ENCODE data around the gene PER2.

PER2 gene

GRCh38 chr2:238225121-238225520 lies 63.3 kb downstream of the PER2 start:
- Histone ChIP-seq H3K36me3 (ENCODE audit: control insufficient read depth in 2 of 2, insufficient read depth in 2 of 2, low read length in 2 of 2) (no peaks in the 10 kb centered on the region), H3K4me3 (ENCODE audit: low read length in 2 of 2) (no peak overlapping the region), H3K9ac (ENCODE audit: low read length in 2 of 2) (no peak overlapping the region), H3K4me1 (ENCODE audit: control insufficient read depth, insufficient read depth, low read length) (peaks cover 30% of the 10 kb centered on the region), H3K27ac (ENCODE audit: low read length) (no peak overlapping the region), H3K9me3 (ENCODE audit: control insufficient read depth in 2 of 2, low read length in 2 of 2) (no peaks in the 10 kb centered on the region), H3K27me3 (ENCODE audit: control insufficient read depth in 1 of 2, insufficient read depth in 2 of 2, low read length in 2 of 2) (no peaks in the 10 kb centered on the region)

DNA sequence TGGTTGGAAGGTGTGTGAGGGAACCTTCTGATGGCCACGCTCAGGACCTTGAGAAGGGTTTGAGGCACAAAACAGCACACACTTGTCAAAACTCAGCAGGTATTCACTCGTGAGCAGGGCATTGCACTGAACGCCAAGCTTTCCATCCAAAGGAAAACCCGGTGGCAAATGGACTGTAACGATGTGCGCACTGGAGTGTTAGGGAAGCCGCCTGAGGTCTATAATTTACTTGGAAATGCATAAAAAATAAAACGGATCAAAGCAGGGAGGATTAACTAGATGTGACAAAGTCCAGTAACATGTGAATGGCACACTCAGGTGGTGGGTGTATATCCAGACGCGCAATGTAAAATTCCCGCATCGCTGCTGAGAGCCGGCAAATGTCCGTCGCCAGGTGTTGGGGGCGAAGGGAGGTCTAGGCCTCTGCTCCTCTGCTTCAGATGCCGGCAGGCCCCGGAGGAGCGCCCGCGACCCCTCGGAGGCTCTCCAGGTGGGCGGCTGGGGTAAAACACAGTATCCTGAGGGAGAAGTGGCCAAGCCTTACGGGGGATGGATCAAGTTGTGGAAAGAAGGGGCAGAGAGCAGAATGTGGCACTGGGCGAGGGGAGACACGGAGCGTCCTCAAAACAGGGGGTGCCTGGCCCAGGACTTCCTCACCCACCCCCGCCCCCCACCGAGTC lies 63.9 kb downstream of the PER2 start:
- no peak overlapping the region for H3K4me3 ChIP-seq (ENCODE audit: low read length in 2 of 2)
- H3K4me1 ChIP-seq (ENCODE audit: control insufficient read depth, insufficient read depth, low read length): peaks cover 28% of the 10 kb centered on the region
- H3K9ac ChIP-seq (ENCODE audit: low read length in 2 of 2): no peak overlapping the region
- H3K9me3 ChIP-seq (ENCODE audit: control insufficient read depth in 2 of 2, low read length in 2 of 2): no peaks in the 10 kb centered on the region
- no peaks in the 10 kb centered on the region for H3K36me3 ChIP-seq (ENCODE audit: control insufficient read depth in 2 of 2, insufficient read depth in 2 of 2, low read length in 2 of 2)
- H3K27me3 ChIP-seq (ENCODE audit: control insufficient read depth in 1 of 2, insufficient read depth in 2 of 2, low read length in 2 of 2): no peaks in the 10 kb centered on the region
- H3K27ac ChIP-seq (ENCODE audit: low read length): no peak overlapping the region

GRCh38 chr2:238220892-238221521 lies 67.4 kb downstream of the PER2 start:
- Histone ChIP-seq H3K27me3 (ENCODE audit: control insufficient read depth in 1 of 2, insufficient read depth in 2 of 2, low read length in 2 of 2) (no peaks in the 10 kb centered on the region), H3K4me1 (ENCODE audit: control insufficient read depth, insufficient read depth, low read length) (peaks cover 12% of the 10 kb centered on the region), H3K4me3 (ENCODE audit: low read length in 2 of 2) (peak overlapping the region in 1 of 2 donors; percentile 47), H3K36me3 (ENCODE audit: control insufficient read depth in 2 of 2, insufficient read depth in 2 of 2, low read length in 2 of 2) (no peaks in the 10 kb centered on the region), H3K9me3 (ENCODE audit: control insufficient read depth in 2 of 2, low read length in 2 of 2) (no peaks in the 10 kb centered on the region), H3K9ac (ENCODE audit: low read length in 2 of 2) (no peak overlapping the region), H3K27ac (ENCODE audit: low read length) (peak overlapping the region; percentile 24)

GRCh38 chr2:238220274-238220891 lies 68.0 kb downstream of the PER2 start:
- H3K9ac ChIP-seq (ENCODE audit: low read length in 2 of 2): no peak overlapping the region
- no peaks in the 10 kb centered on the region for H3K9me3 ChIP-seq (ENCODE audit: control insufficient read depth in 2 of 2, low read length in 2 of 2)
- H3K4me3 ChIP-seq (ENCODE audit: low read length in 2 of 2): no peak overlapping the region

DNA sequence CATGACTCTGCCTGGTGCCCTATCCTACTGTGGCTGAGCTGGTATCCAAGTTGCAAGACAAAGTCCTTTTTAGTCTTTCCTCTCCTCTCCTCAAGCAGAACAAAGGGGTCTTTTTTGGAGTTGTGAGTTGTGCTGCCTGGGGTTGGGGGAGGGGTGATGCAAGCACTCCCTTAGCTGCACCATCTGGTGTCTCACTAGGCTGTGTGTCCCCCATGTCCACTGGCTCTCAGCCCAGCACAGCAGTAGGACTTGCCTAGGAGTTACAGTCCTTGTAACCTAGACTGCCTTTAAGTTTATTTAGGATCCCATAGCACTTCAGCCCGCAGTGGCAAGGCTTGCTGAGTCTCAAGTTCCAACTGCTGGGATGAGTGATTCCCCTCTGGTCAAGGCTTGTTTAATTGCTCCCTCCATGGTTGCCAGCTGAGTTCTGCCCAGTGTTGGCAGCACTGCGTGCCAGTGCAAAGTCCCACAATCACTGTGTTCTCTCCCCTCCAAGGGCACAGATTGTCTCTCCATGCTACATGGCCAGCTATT lies 71.7 kb downstream of the PER2 start:
- Histone ChIP-seq H3K9ac (ENCODE audit: low read length in 2 of 2) (no peak overlapping the region), H3K27ac (ENCODE audit: low read length) (no peak overlapping the region)

More at GRCh38 chr2:238220274-238220891, 68.0 kb downstream of the PER2 start:
- H3K27ac ChIP-seq (ENCODE audit: low read length): peak overlapping the region; percentile 24
- peaks cover 6% of the 10 kb centered on the region for H3K4me1 ChIP-seq (ENCODE audit: control insufficient read depth, insufficient read depth, low read length)
- no peaks in the 10 kb centered on the region for H3K36me3 ChIP-seq (ENCODE audit: control insufficient read depth in 2 of 2, insufficient read depth in 2 of 2, low read length in 2 of 2)
- no peaks in the 10 kb centered on the region for H3K27me3 ChIP-seq (ENCODE audit: control insufficient read depth in 1 of 2, insufficient read depth in 2 of 2, low read length in 2 of 2)

DNA sequence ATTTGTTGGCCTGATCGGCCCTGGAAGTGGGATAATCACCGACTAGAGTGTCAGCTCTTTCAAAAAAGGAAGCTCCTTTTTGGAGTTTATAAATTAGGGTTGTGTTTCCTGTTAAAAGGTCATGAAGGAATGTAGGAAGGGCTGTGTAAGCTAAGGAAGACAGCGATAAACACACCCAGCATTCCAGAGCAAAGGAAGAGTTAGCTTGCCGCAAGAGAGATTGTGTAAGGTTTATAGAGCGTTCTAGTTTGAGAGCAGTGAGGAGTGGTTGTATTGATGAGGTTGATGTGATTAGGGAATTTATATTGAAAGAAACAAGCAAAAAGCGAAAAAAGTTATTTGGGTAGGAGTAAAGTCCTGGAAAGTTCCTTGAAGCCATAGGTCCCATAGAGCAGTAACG lies 81.4 kb downstream of the PER2 start:
- H3K9me3 ChIP-seq (ENCODE audit: control insufficient read depth in 2 of 2, low read length in 2 of 2): no peaks in the 10 kb centered on the region
- H3K4me3 ChIP-seq (ENCODE audit: low read length in 2 of 2): no peak overlapping the region
- H3K27ac ChIP-seq (ENCODE audit: low read length): no peak overlapping the region
- H3K27me3 ChIP-seq (ENCODE audit: control insufficient read depth in 1 of 2, insufficient read depth in 2 of 2, low read length in 2 of 2): no peaks in the 10 kb centered on the region
- H3K9ac ChIP-seq (ENCODE audit: low read length in 2 of 2): no peak overlapping the region
- H3K4me1 ChIP-seq (ENCODE audit: control insufficient read depth, insufficient read depth, low read length): peaks cover 14% of the 10 kb centered on the region
- H3K36me3 ChIP-seq (ENCODE audit: control insufficient read depth in 2 of 2, insufficient read depth in 2 of 2, low read length in 2 of 2): no peaks in the 10 kb centered on the region

More for the DNA sequence above, 71.7 kb downstream of the PER2 start:
- H3K9me3 ChIP-seq (ENCODE audit: control insufficient read depth in 2 of 2, low read length in 2 of 2): no peaks in the 10 kb centered on the region
- H3K36me3 ChIP-seq (ENCODE audit: control insufficient read depth in 2 of 2, insufficient read depth in 2 of 2, low read length in 2 of 2): no peaks in the 10 kb centered on the region
- H3K4me1 ChIP-seq (ENCODE audit: control insufficient read depth, insufficient read depth, low read length): peaks cover 3% of the 10 kb centered on the region
- no peaks in the 10 kb centered on the region for H3K27me3 ChIP-seq (ENCODE audit: control insufficient read depth in 1 of 2, insufficient read depth in 2 of 2, low read length in 2 of 2)
- H3K4me3 ChIP-seq (ENCODE audit: low read length in 2 of 2): no peak overlapping the region

GRCh38 chr2:238203973-238204683 lies 84.3 kb downstream of the PER2 start:
- Histone ChIP-seq H3K9ac (ENCODE audit: low read length in 2 of 2) (peak overlapping the region; percentile 89 to 93), H3K4me1 (ENCODE audit: control insufficient read depth, insufficient read depth, low read length) (peaks cover 31% of the 10 kb centered on the region), H3K4me3 (ENCODE audit: low read length in 2 of 2) (peak overlapping the region; percentile 70 to 74), H3K27me3 (ENCODE audit: control insufficient read depth in 1 of 2, insufficient read depth in 2 of 2, low read length in 2 of 2) (no peaks in the 10 kb centered on the region), H3K27ac (ENCODE audit: low read length) (peak overlapping the region; percentile 82), H3K9me3 (ENCODE audit: control insufficient read depth in 2 of 2, low read length in 2 of 2) (no peaks in the 10 kb centered on the region), H3K36me3 (ENCODE audit: control insufficient read depth in 2 of 2, insufficient read depth in 2 of 2, low read length in 2 of 2) (no peaks in the 10 kb centered on the region)

- Histone ChIP-seq H3K9me3 (ENCODE audit: control insufficient read depth in 2 of 2, low read length in 2 of 2) (no peaks in the 10 kb centered on the region), H3K36me3 (ENCODE audit: control insufficient read depth in 2 of 2, insufficient read depth in 2 of 2, low read length in 2 of 2) (no peaks in the 10 kb centered on the region), H3K4me3 (ENCODE audit: low read length in 2 of 2) (peak within 1 kb of the TSS; percentile 82 to 85), H3K27ac (ENCODE audit: low read length) (peak within 1 kb of the TSS; percentile 82), H3K27me3 (ENCODE audit: control insufficient read depth in 1 of 2, insufficient read depth in 2 of 2, low read length in 2 of 2) (no peaks in the 10 kb centered on the region), H3K9ac (ENCODE audit: low read length in 2 of 2) (peak within 1 kb of the TSS; percentile 93), H3K4me1 (ENCODE audit: control insufficient read depth, insufficient read depth, low read length) (peaks cover 32% of the 10 kb centered on the region)
Measured at GRCh38 chr2:238203094-238203972, 85.1 kb downstream of the PER2 start, which contains the start of gene ILKAP. TSS of gene ILKAP (minus strand) at chr2:238203695. CDS start at chr2:238203553, 142 bp downstream.

DNA sequence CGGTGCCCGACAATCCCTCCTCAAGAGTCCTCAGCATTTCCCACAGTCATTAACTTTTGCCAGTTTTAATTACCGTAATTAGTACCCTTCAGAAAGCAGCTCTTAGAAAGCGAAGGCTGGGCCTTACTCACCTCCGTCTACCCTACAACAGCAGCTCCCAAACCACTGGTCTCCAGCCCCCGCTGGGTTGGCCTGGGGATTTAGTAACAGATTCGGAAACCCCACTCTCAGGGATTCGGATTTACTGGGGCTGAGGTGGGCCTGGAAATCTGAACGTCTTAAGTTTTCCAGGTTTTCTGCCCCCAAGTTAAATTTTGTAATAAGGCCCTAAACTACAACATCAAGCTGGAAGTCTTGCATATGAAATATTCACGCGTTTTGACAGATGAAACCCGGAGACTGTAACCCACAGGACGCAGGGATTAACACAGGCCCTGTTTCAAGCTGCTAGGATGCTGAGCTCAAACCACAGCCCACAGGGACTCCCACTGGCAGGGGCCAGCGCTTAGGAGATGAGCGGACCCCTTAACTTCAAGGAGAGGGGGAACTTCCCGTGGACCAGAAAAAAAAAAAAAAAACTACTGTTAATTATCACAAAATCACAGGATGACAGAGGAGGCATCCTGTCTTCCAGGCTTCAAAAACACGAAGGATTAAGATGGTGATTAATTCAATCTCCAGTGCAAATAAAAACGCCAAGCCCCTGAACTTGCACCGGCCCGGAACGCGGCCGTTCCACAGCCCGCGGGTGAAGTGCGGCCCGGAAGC lies 85.9 kb downstream of the PER2 start:
- Histone ChIP-seq H3K4me3 (ENCODE audit: low read length in 2 of 2) (peak overlapping the region; percentile 82 to 85), H3K9me3 (ENCODE audit: control insufficient read depth in 2 of 2, low read length in 2 of 2) (no peaks in the 10 kb centered on the region), H3K27ac (ENCODE audit: low read length) (peak overlapping the region; percentile 73), H3K36me3 (ENCODE audit: control insufficient read depth in 2 of 2, insufficient read depth in 2 of 2, low read length in 2 of 2) (no peaks in the 10 kb centered on the region), H3K4me1 (ENCODE audit: control insufficient read depth, insufficient read depth, low read length) (peaks cover 34% of the 10 kb centered on the region), H3K9ac (ENCODE audit: low read length in 2 of 2) (peak overlapping the region; percentile 90 to 93), H3K27me3 (ENCODE audit: control insufficient read depth in 1 of 2, insufficient read depth in 2 of 2, low read length in 2 of 2) (no peaks in the 10 kb centered on the region)

Measured in stomach smooth muscle (tissue), 2 donors.